HCT116 (cell line): ENCODE measurements around the gene POLR2A. TPM values are rescaled to one million over a fixed set of nuclear protein-coding genes. Genes with fewer than 3 reads are reported as not detected.

Source experiments
- ATAC-seq: fragments of 200-7000 bp; cut with Tn5 transposase; 2 replicates; pipeline ENCODE4 v1.9.1; 2020; ENCODE audit warnings: mild to moderate bottlenecking, moderate library complexity
- BruUV-seq: library from RNA; stranded (reverse); fragments of 400-500 nt; replicated peaks from 2 replicates; lab custom pipeline; 2021; lab: Mats Ljungman, UMichigan
- CTCF ChIA-PET: fragments of 300-600 bp; sonication (Branson Sonifier 250); formaldehyde crosslinking; loops from one replicate; lab custom pipeline; 2021; ENCODE audit warnings: antibody characterized with exemption; lab: Charles Lee
- POLR2A ChIA-PET: fragments of 300-600, 350-600 bp; sonication (Branson Sonifier 250); formaldehyde crosslinking; loops from one replicate; lab custom pipeline; 2021; ENCODE audit warnings: antibody characterized with exemption; lab: Charles Lee
- RAD21 ChIA-PET, 2 experiments: fragments of 300-600 bp; sonication (Branson Sonifier 250); formaldehyde crosslinking; loops; one replicate each; lab custom pipeline; 2023; ENCODE audit warnings: low total read pairs in 2 of 2; ENCODE audit not compliant: uncharacterized antibody in 2 of 2, unreplicated experiment in 2 of 2, low non-redundant PET in 1 of 2; lab: Charles Lee
- DNase-seq: peaks from one replicate; pipeline ENCODE4 v3.0.0-alpha.2; 2010; ENCODE audit warnings: low read depth, low spot score
- H2AFZ ChIP-seq: fragments of 200-600 bp; shearing (Covaris generic), sonication (generic); 2 replicates; pipeline ENCODE4 v1.6.1; 2017; ENCODE audit warnings: low read depth, mixed run types, mixed read lengths, antibody characterized with exemption, low read length; ENCODE audit not compliant: poor library complexity, severe bottlenecking
- H3K27ac ChIP-seq: 2 replicates; pipeline ENCODE4 v1.5.1; 2012; ENCODE audit warnings: low read depth, low read length
- H3K27me3 ChIP-seq: fragments of 200-600 bp; sonication (generic); 2 replicates; pipeline ENCODE4 v1.6.1; 2016; ENCODE audit warnings: mixed run types, low read length, mixed read lengths; ENCODE audit not compliant: insufficient read depth
- H3K36me3 ChIP-seq, 2 experiments: fragments of 200-500 bp in 1 of 2; fragments of 200-600 bp in 1 of 2; sonication (Bioruptor generic) in 1 of 2; sonication (generic) in 1 of 2; 2 replicates each; pipeline versions ENCODE4 v1.5.1 to v1.6.1; 2014 to 2016; ENCODE audit warnings: low read length in 2 of 2, inconsistent platforms in 1 of 2, mixed read lengths in 1 of 2, mixed run types in 1 of 2; ENCODE audit not compliant: insufficient read depth in 2 of 2, control insufficient read depth in 1 of 2
- H3K4me1 ChIP-seq, 2 experiments: fragments of 200-600 bp in 1 of 2; sonication (generic) in 1 of 2; 2 replicates each; pipeline versions ENCODE4 v1.5.1 to v1.6.1; 2012 to 2017; ENCODE audit warnings: low read length in 2 of 2, inconsistent platforms in 1 of 2, mild to moderate bottlenecking in 1 of 2, mixed read lengths in 1 of 2, mixed run types in 1 of 2, moderate library complexity in 1 of 2; ENCODE audit not compliant: insufficient read depth in 2 of 2, control insufficient read depth in 1 of 2
- H3K4me2 ChIP-seq: fragments of 200-600 bp; sonication (generic); 2 replicates; pipeline ENCODE4 v1.6.1; 2017; ENCODE audit warnings: mixed run types, low read length, mixed read lengths
- H3K4me3 ChIP-seq, 2 experiments: fragments of 200-600 bp in 1 of 2; sonication (generic) in 1 of 2; replicated peaks in 1 of 2; 2 replicates each; pipeline ENCODE4 v1.5.1; 2011 to 2016; ENCODE audit warnings: low read length in 2 of 2, control low read depth in 1 of 2, low read depth in 1 of 2, mild to moderate bottlenecking in 1 of 2, mixed read lengths in 1 of 2, mixed run types in 1 of 2
- H3K79me2 ChIP-seq: fragments of 200-600 bp; sonication (generic); 2 replicates; pipeline ENCODE4 v1.6.1; 2017; ENCODE audit warnings: mild to moderate bottlenecking, mixed run types, low read length, moderate library complexity, mixed read lengths; ENCODE audit not compliant: insufficient read depth
- H3K9ac ChIP-seq: fragments of 200-600 bp; sonication (generic); 2 replicates; pipeline ENCODE4 v1.6.1; 2016; ENCODE audit warnings: low read length, mixed read lengths
- H3K9me2 ChIP-seq: fragments of 200-600 bp; sonication (generic), shearing (Covaris generic); 2 replicates; pipeline ENCODE4 v1.6.1; 2017; ENCODE audit warnings: mixed run types, mild to moderate bottlenecking, moderate library complexity; ENCODE audit not compliant: insufficient read depth
- H3K9me3 ChIP-seq, 2 experiments: fragments of 200-500 bp in 1 of 2; fragments of 200-600 bp in 1 of 2; sonication (Bioruptor generic) in 1 of 2; sonication (generic) in 1 of 2; 2 replicates each; pipeline ENCODE4 v1.6.1; 2014 to 2017; ENCODE audit warnings: low read length in 2 of 2, mixed read lengths in 2 of 2, inconsistent platforms in 1 of 2, low read depth in 1 of 2, mild to moderate bottlenecking in 1 of 2, mixed run types in 1 of 2, moderate library complexity in 1 of 2; ENCODE audit not compliant: control insufficient read depth in 1 of 2, insufficient read depth in 1 of 2
- H4K20me1 ChIP-seq: fragments of 200-600 bp; sonication (generic), shearing (Covaris generic); 2 replicates; pipeline ENCODE4 v1.6.1; 2017; ENCODE audit warnings: mixed run types, mild to moderate bottlenecking, moderate library complexity; ENCODE audit not compliant: insufficient read depth
- CBX3 ChIP-seq: IDR thresholded peaks from 2 replicates; pipeline ENCODE4 v1.6.1; 2012; ENCODE audit warnings: low read depth
- ELF1 ChIP-seq: IDR thresholded peaks from 2 replicates; pipeline ENCODE4 v1.6.1; 2012; ENCODE audit warnings: low read depth, borderline replicate concordance
- EZH2 ChIP-seq: fragments of 200-600 bp; sonication (generic); IDR thresholded peaks from 2 replicates; pipeline ENCODE4 v1.6.1; 2017; ENCODE audit warnings: antibody characterized with exemption, mixed run types
- JUND ChIP-seq: IDR thresholded peaks from 2 replicates; pipeline ENCODE4 v1.6.1; 2012
- SP1 ChIP-seq: IDR thresholded peaks from 2 replicates; pipeline ENCODE4 v1.6.1; 2012; ENCODE audit warnings: low read depth
- ZFX ChIP-seq: fragments of 450-650 bp; IDR thresholded peaks from 2 replicates; pipeline ENCODE4 v1.6.1; 2017
- intact Hi-C: fragments of 100-400 bp; cut with micrococcal nuclease; formaldehyde crosslinking; loops from 2 replicates; pipeline ENCODE4 v1.10.0; 2022
- total RNA-seq: library from RNA; stranded (reverse); gene quantifications from one replicate; pipeline ENCODE4 v1.2.1, GENCODE V29; 2021; ENCODE audit not compliant: unreplicated experiment
- TF ChIP-seq, protein P1 (sequence below), 3 experiments: fragments of 200-600 bp in 1 of 3; sonication (generic) in 1 of 3; IDR thresholded peaks in 2 of 3; conservative IDR thresholded peaks in 1 of 3; 2 replicates each; pipeline ENCODE4 v1.5.1; 2012 to 2017; ENCODE audit warnings: low read depth in 2 of 3, low read length in 2 of 3, antibody characterized with exemption in 1 of 3, borderline replicate concordance in 1 of 3, control low read depth in 1 of 3, mild to moderate bottlenecking in 1 of 3, mixed read lengths in 1 of 3, mixed run types in 1 of 3, moderate library complexity in 1 of 3; ENCODE audit not compliant: insufficient read depth in 1 of 3
- TF ChIP-seq, protein P2 (sequence below): IDR thresholded peaks from 2 replicates; pipeline ENCODE4 v1.6.1; 2012; ENCODE audit warnings: low read depth

POLR2A gene
- total RNA-seq, 1 experiment from 2014 or later, result 205 TPM

DNA sequence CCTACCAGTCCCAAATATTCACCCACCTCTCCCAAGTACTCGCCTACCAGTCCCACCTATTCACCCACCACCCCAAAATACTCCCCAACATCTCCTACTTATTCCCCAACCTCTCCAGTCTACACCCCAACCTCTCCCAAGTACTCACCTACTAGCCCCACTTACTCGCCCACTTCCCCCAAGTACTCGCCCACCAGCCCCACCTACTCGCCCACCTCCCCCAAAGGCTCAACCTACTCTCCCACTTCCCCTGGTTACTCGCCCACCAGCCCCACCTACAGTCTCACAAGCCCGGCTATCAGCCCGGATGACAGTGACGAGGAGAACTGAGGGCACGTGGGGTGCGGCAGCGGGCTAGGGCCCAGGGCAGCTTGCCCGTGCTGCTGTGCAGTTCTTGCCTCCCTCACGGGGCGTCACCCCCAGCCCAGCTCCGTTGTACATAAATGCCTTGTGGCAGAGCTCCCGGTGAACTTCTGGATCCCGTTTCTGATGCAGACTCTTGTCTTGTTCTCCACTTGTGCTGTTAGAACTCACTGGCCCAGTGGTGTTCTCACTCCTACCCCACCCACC lies 29.8 kb downstream of the POLR2A start:
- Histone ChIP-seq H3K27ac (no peak overlapping the region), H3K4me2 (no peak overlapping the region), H3K9me2 (no peaks in the 10 kb centered on the region), H3K4me3 (no peak overlapping the region), H4K20me1 (no peaks in the 10 kb centered on the region), H3K4me1 (no peaks in the 10 kb centered on the region)
- CTCF ChIA-PET, result interaction anchor here (1.1 to 3.9 kb wide), 7 partner anchors 9 to 527 kb away, joined by 4 to 37 read pairs (median 8); partner anchors contain the start of genes SENP3, TP53 and WRAP53
- no peak for DNase-seq
- intact Hi-C loops, result loop anchor here (1.0 to 5.0 kb wide), 2 partner anchors 47 to 173 kb away; partner anchors contain the start of genes SENP3, TP53 and WRAP53
- RAD21 ChIA-PET, result no interaction called here
- POLR2A ChIA-PET, result interaction anchor here (1.4 kb wide), 1 partner anchor 46 kb away, joined by 3 read pairs; no protein-coding TSS in a partner anchor
- TF ChIP-seq ZFX (no peak), JUND (no peak), CBX3 (no peak), SP1 (no peak)
- TF ChIP-seq, protein P1, sequence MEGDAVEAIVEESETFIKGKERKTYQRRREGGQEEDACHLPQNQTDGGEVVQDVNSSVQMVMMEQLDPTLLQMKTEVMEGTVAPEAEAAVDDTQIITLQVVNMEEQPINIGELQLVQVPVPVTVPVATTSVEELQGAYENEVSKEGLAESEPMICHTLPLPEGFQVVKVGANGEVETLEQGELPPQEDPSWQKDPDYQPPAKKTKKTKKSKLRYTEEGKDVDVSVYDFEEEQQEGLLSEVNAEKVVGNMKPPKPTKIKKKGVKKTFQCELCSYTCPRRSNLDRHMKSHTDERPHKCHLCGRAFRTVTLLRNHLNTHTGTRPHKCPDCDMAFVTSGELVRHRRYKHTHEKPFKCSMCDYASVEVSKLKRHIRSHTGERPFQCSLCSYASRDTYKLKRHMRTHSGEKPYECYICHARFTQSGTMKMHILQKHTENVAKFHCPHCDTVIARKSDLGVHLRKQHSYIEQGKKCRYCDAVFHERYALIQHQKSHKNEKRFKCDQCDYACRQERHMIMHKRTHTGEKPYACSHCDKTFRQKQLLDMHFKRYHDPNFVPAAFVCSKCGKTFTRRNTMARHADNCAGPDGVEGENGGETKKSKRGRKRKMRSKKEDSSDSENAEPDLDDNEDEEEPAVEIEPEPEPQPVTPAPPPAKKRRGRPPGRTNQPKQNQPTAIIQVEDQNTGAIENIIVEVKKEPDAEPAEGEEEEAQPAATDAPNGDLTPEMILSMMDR (IDR thresholded peaks at IDR 0.05 in 2 of 3, conservative IDR thresholded peaks at IDR 0.05 in 1 of 3; ENCODE audit: borderline replicate concordance in 1 of 3, insufficient read depth in 1 of 3, low read depth in 2 of 3, low read length in 2 of 3), result no peak
- TF ChIP-seq, all 23 proteins: peak for 0
- Histone ChIP-seq H3K9me3 (no peaks in the 10 kb centered on the region), H3K27me3 (no peaks in the 10 kb centered on the region), H3K9ac (no peak overlapping the region), H3K79me2 (peaks cover under 1% of the 10 kb centered on the region; the same call in 1 of the 2 replicates), H3K36me3 (peaks cover 34 to 55% of the 10 kb centered on the region in 2 experiments), H2AFZ (no peak overlapping the region)
- no peak for ATAC-seq
- BruUV-seq, result TSS peak; percentile 70

DNA sequence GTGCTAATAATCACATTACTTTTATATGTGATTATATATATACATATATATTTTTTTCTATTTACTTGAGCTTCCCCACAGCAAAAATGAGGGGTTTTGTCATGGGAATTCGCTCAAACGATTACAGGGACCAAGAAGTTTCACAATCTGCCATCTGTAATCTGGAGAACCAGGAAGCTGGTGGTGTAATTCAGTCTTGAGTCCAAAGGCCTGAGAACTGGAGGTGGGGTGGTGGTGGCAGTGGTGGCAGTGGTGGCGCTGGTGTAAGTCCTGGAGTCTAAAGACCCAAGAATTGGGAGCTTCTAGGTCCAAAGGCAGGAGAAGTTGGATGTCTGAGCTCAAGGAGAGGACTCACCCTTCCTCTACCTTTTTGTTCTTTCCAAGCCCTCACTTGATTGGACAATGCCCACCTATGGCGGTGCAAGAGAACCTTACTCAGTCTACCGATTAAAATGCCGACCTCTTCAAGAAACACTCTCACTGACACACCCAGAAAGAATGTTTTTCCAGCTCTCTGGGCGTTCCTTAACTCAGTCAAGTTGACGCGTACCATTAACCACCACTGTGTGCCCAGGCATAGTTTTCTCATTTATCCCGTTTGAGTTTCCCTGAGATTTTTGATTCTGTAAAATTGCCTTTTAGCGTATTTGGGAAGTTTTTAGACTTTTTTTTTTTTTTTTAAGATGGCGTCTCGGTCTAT lies 31.9 kb downstream of the POLR2A start:
- POLR2A ChIA-PET, result no interaction called here
- Histone ChIP-seq H3K27ac (no peak overlapping the region), H3K36me3 (peaks cover 16 to 36% of the 10 kb centered on the region in 2 experiments), H3K79me2 (no peaks in the 10 kb centered on the region), H3K9me2 (no peaks in the 10 kb centered on the region), H3K9ac (no peak overlapping the region), H4K20me1 (no peaks in the 10 kb centered on the region), H3K4me1 (no peaks in the 10 kb centered on the region), H3K27me3 (no peaks in the 10 kb centered on the region), H3K4me3 (no peak overlapping the region), H2AFZ (no peak overlapping the region), H3K4me2 (no peak overlapping the region), H3K9me3 (no peaks in the 10 kb centered on the region)
- RAD21 ChIA-PET, result no interaction called here
- DNase-seq (no peak), ATAC-seq (no peak)
- intact Hi-C loops, result no loop called here
- BruUV-seq, result no TSS peak
- CTCF ChIA-PET, result interaction anchor here (1.3 to 3.9 kb wide), 3 partner anchors 26 to 160 kb away, joined by 3 to 37 read pairs (median 8); partner anchors contain the start of gene SENP3
- no peak for TF ChIP-seq ELF1
- TF ChIP-seq, protein P2, sequence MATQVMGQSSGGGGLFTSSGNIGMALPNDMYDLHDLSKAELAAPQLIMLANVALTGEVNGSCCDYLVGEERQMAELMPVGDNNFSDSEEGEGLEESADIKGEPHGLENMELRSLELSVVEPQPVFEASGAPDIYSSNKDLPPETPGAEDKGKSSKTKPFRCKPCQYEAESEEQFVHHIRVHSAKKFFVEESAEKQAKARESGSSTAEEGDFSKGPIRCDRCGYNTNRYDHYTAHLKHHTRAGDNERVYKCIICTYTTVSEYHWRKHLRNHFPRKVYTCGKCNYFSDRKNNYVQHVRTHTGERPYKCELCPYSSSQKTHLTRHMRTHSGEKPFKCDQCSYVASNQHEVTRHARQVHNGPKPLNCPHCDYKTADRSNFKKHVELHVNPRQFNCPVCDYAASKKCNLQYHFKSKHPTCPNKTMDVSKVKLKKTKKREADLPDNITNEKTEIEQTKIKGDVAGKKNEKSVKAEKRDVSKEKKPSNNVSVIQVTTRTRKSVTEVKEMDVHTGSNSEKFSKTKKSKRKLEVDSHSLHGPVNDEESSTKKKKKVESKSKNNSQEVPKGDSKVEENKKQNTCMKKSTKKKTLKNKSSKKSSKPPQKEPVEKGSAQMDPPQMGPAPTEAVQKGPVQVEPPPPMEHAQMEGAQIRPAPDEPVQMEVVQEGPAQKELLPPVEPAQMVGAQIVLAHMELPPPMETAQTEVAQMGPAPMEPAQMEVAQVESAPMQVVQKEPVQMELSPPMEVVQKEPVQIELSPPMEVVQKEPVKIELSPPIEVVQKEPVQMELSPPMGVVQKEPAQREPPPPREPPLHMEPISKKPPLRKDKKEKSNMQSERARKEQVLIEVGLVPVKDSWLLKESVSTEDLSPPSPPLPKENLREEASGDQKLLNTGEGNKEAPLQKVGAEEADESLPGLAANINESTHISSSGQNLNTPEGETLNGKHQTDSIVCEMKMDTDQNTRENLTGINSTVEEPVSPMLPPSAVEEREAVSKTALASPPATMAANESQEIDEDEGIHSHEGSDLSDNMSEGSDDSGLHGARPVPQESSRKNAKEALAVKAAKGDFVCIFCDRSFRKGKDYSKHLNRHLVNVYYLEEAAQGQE, result no peak
- no peak for TF ChIP-seq EZH2
